PC-9 (cell line): ENCODE measurements around the gene NAT8L. TPM values are rescaled to one million over a fixed set of nuclear protein-coding genes. Genes with fewer than 3 reads are reported as not detected.

Experiments
- BruUV-seq: library from RNA; stranded (reverse); fragments of 400-500 nt; replicated peaks from 2 replicates; lab custom pipeline; 2021; lab: Mats Ljungman, UMichigan
- CTCF ChIA-PET: fragments of 300-600 bp; sonication (Branson Sonifier 250); formaldehyde crosslinking; loops from one replicate; lab custom pipeline; 2022; ENCODE audit warnings: antibody characterized with exemption; lab: Charles Lee
- POLR2A ChIA-PET: fragments of 300-600 bp; sonication (Branson Sonifier 250); formaldehyde crosslinking; loops from one replicate; lab custom pipeline; 2022; ENCODE audit warnings: antibody characterized with exemption; ENCODE audit not compliant: unreplicated experiment; lab: Charles Lee
- DNase-seq, 2 experiments: peaks; one replicate each; pipeline versions ENCODE4 v3.0.0 to v3.0.0-alpha.2; 2015 to 2022; ENCODE audit warnings: mixed read lengths in 1 of 2
- H2AFZ ChIP-seq: fragments of 200-600 bp; sonication (generic); 2 replicates; pipeline ENCODE4 v1.8.1; 2017; ENCODE audit warnings: antibody characterized with exemption
- H3F3A ChIP-seq: fragments of 200-600 bp; sonication (generic); 2 replicates; pipeline ENCODE4 v1.8.1; 2017; ENCODE audit warnings: antibody characterized with exemption, mild to moderate bottlenecking, low read depth; ENCODE audit not compliant: insufficient read depth
- H3K27ac ChIP-seq: fragments of 200-600 bp; sonication (generic); 2 replicates; pipeline ENCODE4 v1.6.1; 2016; ENCODE audit warnings: mixed run types
- H3K27me3 ChIP-seq: fragments of 200-600 bp; sonication (generic); 2 replicates; pipeline ENCODE4 v1.6.1; 2016; ENCODE audit warnings: low read depth, mixed run types; ENCODE audit not compliant: insufficient read depth
- H3K36me3 ChIP-seq: fragments of 200-600 bp; sonication (generic); 2 replicates; pipeline ENCODE4 v1.6.1; 2016; ENCODE audit warnings: low read depth, mixed run types
- H3K4me1 ChIP-seq: fragments of 200-600 bp; sonication (generic); replicated peaks from 2 replicates; pipeline ENCODE4 v1.6.1; 2016; ENCODE audit warnings: mixed run types; ENCODE audit not compliant: insufficient read depth
- H3K4me2 ChIP-seq: fragments of 200-600 bp; sonication (generic); 2 replicates; pipeline ENCODE4 v1.6.1; 2017; ENCODE audit warnings: mixed run types
- H3K4me3 ChIP-seq: fragments of 200-600 bp; sonication (generic); 2 replicates; pipeline ENCODE4 v1.6.1; 2016; ENCODE audit warnings: mixed run types
- H3K79me2 ChIP-seq: fragments of 200-600 bp; sonication (generic); 2 replicates; pipeline ENCODE4 v1.6.1; 2017; ENCODE audit warnings: low read depth, mixed run types
- H3K9me2 ChIP-seq: fragments of 200-600 bp; sonication (generic); 2 replicates; pipeline ENCODE4 v1.8.1; 2017; ENCODE audit warnings: mild to moderate bottlenecking; ENCODE audit not compliant: insufficient read depth
- H3K9me3 ChIP-seq: fragments of 200-600 bp; sonication (generic); 2 replicates; pipeline ENCODE4 v1.8.1; 2016; ENCODE audit warnings: low read depth; ENCODE audit not compliant: insufficient read depth
- H4K20me1 ChIP-seq: fragments of 200-600 bp; sonication (generic); 2 replicates; pipeline ENCODE4 v1.8.1; 2017; ENCODE audit not compliant: insufficient read depth
- CTCF ChIP-seq: fragments of 200-600 bp; sonication (generic); conservative IDR thresholded peaks from 2 replicates; pipeline ENCODE4 v1.6.1; 2017; ENCODE audit warnings: mixed run types, antibody characterized with exemption, mild to moderate bottlenecking, moderate library complexity
- EZH2 ChIP-seq: fragments of 200-600 bp; sonication (generic); IDR thresholded peaks from 2 replicates; pipeline ENCODE4 v1.8.0; 2017; ENCODE audit warnings: antibody characterized with exemption, low read depth
- intact Hi-C: fragments of 100-400 bp; cut with micrococcal nuclease; formaldehyde crosslinking; loops from one replicate; pipeline ENCODE4 v1.10.0; 2022; ENCODE audit not compliant: unreplicated experiment
- total RNA-seq: library from RNA; stranded (reverse); gene quantifications from 2 replicates; pipeline ENCODE4 v1.2.3, GENCODE V29; 2021

Gene NAT8L
- total RNA-seq, 1 experiment from 2014 or later, result 2.1 TPM

GRCh38 chr4:2036866-2037265 is 22.3 kb upstream of the NAT8L start:
- no peak for DNase-seq
- Histone ChIP-seq H3K4me3 (no peak overlapping the region), H3K79me2 (no peaks in the 10 kb centered on the region), H4K20me1 (no peaks in the 10 kb centered on the region), H3K4me1 (peaks cover 6% of the 10 kb centered on the region; the same call in 1 of the 2 replicates), H3K9me2 (no peaks in the 10 kb centered on the region), H2AFZ (no peak overlapping the region), H3K27me3 (peaks cover 8% of the 10 kb centered on the region; the same call in 1 of the 2 replicates), H3K9me3 (no peaks in the 10 kb centered on the region), H3K36me3 (no peaks in the 10 kb centered on the region), H3K27ac (no peak overlapping the region), H3K4me2 (no peak overlapping the region), H3F3A (no peaks in the 10 kb centered on the region)
- CTCF ChIA-PET, result no interaction called here
- BruUV-seq, result no TSS peak
- intact Hi-C loops, result no loop called here
- TF ChIP-seq CTCF, result no peak
- TF ChIP-seq EZH2, result no peak
- POLR2A ChIA-PET, result no interaction called here

GRCh38 chr4:2040391-2041238 is 18.5 kb upstream of the NAT8L start:
- H3K9me3 ChIP-seq, result no peaks in the 10 kb centered on the region
- H3F3A ChIP-seq, result peaks cover 6% of the 10 kb centered on the region; the same call in 1 of the 2 replicates
- H4K20me1 ChIP-seq, result peaks cover 3% of the 10 kb centered on the region; the same call in 1 of the 2 replicates
- H3K27me3 ChIP-seq, result no peaks in the 10 kb centered on the region
- ChIA-PET CTCF (interaction anchor here (0.5 kb wide), 1 partner anchor 8 kb away, joined by 4 read pairs; no protein-coding TSS in a partner anchor), POLR2A (no interaction called here)
- no peak for DNase-seq
- peak overlapping the region; percentile 92 for H3K4me2 ChIP-seq
- intact Hi-C loops, result loop anchor here (10.0 kb wide), 1 partner anchor 54 kb away; no protein-coding TSS in a partner anchor
- H3K4me3 ChIP-seq, result peak overlapping the region; percentile 90; the same call in 1 of the 2 replicates
- H3K27ac ChIP-seq, result no peak overlapping the region
- peaks cover 6% of the 10 kb centered on the region; the same call in 1 of the 2 replicates for H3K4me1 ChIP-seq
- no peak overlapping the region for H2AFZ ChIP-seq
- no peak for TF ChIP-seq CTCF
- no peak for TF ChIP-seq EZH2
- no peaks in the 10 kb centered on the region for H3K36me3 ChIP-seq
- H3K9me2 ChIP-seq, result no peaks in the 10 kb centered on the region
- no TSS peak for BruUV-seq
- no peaks in the 10 kb centered on the region for H3K79me2 ChIP-seq

- Histone ChIP-seq H2AFZ (peak overlapping the region; percentile 90), H3K36me3 (no peaks in the 10 kb centered on the region), H3K4me2 (peak overlapping the region; percentile 92), H4K20me1 (peaks cover 3% of the 10 kb centered on the region; the same call in 1 of the 2 replicates), H3K27me3 (no peaks in the 10 kb centered on the region), H3K27ac (no peak overlapping the region), H3K9me3 (no peaks in the 10 kb centered on the region), H3F3A (peaks cover 13% of the 10 kb centered on the region; the same call in 1 of the 2 replicates), H3K4me3 (peak overlapping the region; percentile 90), H3K9me2 (no peaks in the 10 kb centered on the region), H3K79me2 (no peaks in the 10 kb centered on the region), H3K4me1 (peaks cover 13% of the 10 kb centered on the region; the same call in 1 of the 2 replicates)
- TF ChIP-seq EZH2 (no peak), CTCF (no peak)
- no TSS peak for BruUV-seq
- ChIA-PET CTCF (interaction anchor here (0.5 kb wide), 1 partner anchor 9 kb away, joined by 4 read pairs; no protein-coding TSS in a partner anchor), POLR2A (no interaction called here)
- intact Hi-C loops, result loop anchor here (10.0 kb wide), 1 partner anchor 53 kb away; no protein-coding TSS in a partner anchor
- peak; percentile 55 to 77 for DNase-seq
These were observed 17.6 kb upstream of the NAT8L start for GRCh38 chr4:2041239-2042130.
